HTERT RPE-1 (cell line): ENCODE results near the gene PLXDC1.

Experiments used
- in situ Hi-C: fragments of 300-500 bp; cut with MboI; formaldehyde crosslinking; loops from 4 replicates; pipeline ENCODE4 v1.14.3; 2020; ENCODE audit warnings: low sequenced_read_pairs

PLXDC1 gene

GRCh38 chr17:39151150-39151942 lies at the start of gene PLXDC1:
PLXDC1 (minus strand) TSS chr17:39151637; CDS start chr17:39151437, 200 bp downstream.
- in situ Hi-C loops, result no loop called here

GRCh38 chr17:39200957-39201510 lies 49.6 kb upstream of the PLXDC1 start:
- in situ Hi-C loops, result no loop called here

- in situ Hi-C loops, result no loop called here
Measured at GRCh38 chr17:39200070-39200879, 48.8 kb upstream of the PLXDC1 start, which contains the start of gene RPL19. RPL19 (plus strand) TSS chr17:39200283; CDS start chr17:39200345, 62 bp downstream.

- in situ Hi-C loops, result no loop called here
Measured at GRCh38 chr17:39199820-39200069, 48.3 kb upstream of the PLXDC1 start.

DNA sequence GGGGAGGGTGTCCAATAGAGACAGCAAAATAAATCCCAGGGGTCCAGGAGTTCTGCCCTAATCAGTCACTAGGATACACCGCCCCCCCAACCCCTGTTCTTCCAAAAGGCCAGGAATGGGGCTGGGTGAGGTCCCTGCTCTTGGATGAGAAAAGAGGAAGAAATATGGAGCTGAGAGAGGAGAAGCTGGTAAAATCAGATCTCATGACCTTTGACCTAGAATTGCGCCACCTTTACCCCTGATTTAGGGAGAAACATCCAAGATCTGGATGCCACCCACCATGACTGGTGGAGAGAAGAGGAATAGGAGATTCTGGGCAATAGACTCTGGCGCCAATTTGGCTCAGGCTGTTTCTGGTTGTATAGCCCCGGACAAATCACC lies 46.7 kb upstream of the PLXDC1 start:
- in situ Hi-C loops, result no loop called here

- in situ Hi-C loops, result no loop called here
Measured at GRCh38 chr17:39197380-39198185, 46.1 kb upstream of the PLXDC1 start, which contains the start of gene CACNB1. CACNB1 (minus strand) TSS chr17:39197669; CDS start chr17:39197495, 174 bp downstream.

DNA sequence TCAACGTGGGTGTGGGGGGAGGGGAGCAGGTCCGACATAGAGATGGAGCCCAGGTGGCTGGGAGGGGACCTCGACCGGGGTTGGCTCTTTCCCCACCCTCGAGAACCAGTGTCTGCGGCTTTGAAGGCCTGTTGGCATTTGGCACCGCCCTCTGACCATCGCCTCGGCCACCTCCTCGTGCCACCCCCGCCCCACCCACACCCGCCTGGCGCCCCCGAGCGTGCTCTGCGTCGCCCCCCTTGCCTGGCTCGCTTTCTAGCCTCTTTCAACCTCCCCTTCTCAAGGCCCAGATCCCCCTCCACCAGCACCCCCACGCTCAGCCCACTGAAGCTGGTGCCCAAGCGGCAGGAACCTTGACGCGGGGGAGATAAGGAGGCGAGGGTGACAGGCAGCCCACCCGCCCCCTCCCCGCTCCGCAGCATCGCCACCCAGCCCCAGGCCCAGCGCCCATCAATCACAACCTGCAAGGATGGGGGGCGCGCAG lies 45.4 kb upstream of the PLXDC1 start:
- in situ Hi-C loops, result no loop called here

- in situ Hi-C loops, result no loop called here
Measured at GRCh38 chr17:39196241-39196807, 44.9 kb upstream of the PLXDC1 start.

- in situ Hi-C loops, result no loop called here
Measured at GRCh38 chr17:39195568-39196160, 44.2 kb upstream of the PLXDC1 start.

DNA sequence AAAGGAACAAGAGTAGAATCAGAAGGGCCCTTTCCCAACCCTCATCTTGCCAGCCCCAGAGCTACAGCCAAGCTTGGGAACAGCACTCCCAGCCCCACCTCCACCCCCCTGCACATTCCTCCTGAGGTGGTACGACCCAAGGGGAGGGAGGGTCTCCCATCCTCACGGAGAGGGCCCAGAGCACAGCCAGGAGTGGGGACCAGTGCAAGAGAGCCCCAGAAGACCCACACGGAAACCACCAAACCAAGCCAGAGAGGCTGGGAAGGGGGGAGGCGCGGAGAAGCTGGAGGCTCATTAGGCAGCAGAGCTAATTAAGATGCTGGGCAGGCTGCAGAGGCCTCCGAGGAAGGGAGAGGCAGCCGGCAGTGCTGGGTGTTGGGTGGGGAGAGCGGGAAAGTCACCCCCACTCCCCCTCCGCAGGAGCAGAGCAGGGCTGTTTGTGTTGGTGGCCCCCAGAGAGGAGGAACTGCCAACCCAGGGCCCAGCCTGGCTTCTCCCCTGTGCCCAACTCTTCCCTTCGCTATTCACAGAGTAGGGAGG lies 43.6 kb upstream of the PLXDC1 start:
- in situ Hi-C loops, result no loop called here

GRCh38 chr17:39194089-39194984 lies 42.9 kb upstream of the PLXDC1 start:
- in situ Hi-C loops, result no loop called here

DNA sequence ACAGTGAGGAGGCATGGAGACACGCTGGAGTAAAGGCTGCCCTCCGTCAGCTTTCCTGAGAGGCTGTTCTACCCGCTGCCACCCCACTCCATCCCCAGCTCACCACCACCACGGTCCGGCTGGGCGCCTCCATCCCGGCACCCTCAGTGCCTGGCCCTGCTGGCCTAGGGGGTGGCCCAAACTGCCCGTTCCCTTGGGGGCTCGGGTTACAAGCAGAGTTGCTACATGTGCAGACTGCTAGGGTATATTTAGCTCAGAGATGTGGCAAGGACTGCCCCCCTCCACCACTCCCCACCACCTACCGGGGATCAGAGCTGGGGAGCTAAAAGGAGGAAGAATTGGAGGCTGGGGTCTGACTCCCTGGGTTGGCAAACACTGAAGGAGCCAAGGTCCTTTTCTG lies 41.9 kb upstream of the PLXDC1 start:
- in situ Hi-C loops, result no loop called here

DNA sequence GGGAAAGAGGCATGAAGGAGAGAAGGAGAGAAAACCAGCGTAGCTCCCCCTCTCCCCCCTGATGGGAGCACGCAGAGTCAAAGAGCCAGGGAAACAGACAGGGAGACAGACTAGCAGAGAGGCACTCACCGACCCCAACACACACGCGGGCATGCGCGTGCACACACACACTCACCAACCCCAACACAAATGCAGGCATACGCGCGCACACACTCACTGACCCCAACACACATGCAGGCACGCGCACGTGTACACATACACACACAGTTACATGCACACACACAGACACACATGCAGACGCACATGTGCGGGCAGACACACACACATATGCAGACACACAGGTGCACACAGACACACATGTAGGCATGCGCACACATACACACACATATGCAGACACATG lies 41.5 kb upstream of the PLXDC1 start:
- in situ Hi-C loops, result no loop called here

DNA sequence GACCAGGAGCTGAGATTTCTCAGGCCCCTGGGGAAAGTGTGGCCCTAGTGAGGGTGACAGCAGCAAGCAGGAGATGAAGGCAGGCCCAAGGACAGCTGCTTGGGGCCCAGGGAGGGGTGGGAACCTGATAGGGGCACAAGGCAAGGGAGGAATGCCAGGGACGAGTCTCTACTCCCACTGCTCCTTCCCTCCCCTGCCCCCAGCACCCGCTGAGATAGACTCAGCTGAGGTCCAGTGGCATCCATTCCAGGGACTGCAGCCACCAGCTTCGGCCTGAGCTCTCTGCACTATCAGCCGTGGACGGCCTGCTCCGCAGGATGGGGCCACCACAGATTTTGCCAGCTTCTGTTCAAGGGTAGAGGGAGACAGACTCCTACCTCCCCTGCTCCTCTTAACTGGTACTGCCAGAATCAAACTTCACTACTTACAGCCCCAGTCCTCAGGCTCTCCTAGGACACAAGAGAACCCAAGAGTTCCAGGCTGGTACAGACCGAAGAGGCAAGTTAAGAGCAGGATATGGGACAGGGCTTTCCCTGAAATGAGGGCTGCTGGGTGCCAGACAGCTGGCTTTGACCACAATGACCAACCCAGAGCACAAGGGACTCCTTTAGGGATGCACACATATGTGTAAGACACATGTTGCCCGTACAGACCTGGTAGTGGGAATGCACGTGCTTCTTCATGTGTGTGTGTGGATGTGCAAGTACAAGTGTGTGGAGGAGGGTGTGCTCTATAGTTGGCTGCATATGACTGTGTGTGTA lies 40.5 kb upstream of the PLXDC1 start:
- in situ Hi-C loops, result no loop called here

DNA sequence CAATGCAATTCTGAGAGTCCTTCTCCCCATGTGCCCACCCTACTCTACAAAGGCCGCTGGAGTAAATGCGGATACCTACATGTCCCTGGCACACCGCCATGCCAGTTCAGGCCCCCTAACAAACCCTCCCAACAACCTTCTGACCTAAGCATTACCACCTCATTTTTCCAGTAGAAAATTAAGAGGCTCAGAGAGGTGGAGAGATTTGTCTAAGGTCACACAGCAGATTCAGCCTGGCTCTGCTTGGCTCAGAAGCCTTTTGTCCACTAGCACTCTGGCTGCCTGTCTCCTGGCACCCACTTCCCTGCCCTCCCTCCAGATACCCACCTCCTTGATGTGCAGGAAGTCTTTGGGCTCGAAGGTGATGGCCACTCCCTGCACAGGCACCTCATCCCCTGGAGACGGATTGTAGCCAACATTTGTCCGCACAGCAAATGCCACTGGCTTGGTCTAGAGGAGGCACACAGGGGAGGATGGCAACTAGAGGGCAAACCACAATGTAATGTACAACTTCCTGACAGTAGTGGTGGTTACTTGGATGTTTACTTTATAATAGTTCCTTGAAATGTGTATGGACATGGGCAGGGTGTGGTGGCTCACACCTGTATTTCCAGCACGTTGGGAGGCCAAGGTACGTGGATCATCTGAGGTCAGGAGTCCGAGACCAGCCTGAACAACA lies 35.9 kb upstream of the PLXDC1 start:
- in situ Hi-C loops, result no loop called here

- in situ Hi-C loops, result no loop called here
Measured at GRCh38 chr17:39186481-39187002, 35.1 kb upstream of the PLXDC1 start.

- in situ Hi-C loops, result no loop called here
Measured at GRCh38 chr17:39183720-39184119, 32.3 kb upstream of the PLXDC1 start.
